DMS79 (cell line): ENCODE data around the gene ZNF280C.
"Not testable (repeated sequence)": the region's sequence is repeated elsewhere in the genome, so short reads cannot be mapped to it uniquely, and the experiment has no call there.

Experiments
- DNase-seq: peaks from one replicate; lab custom pipeline; 2025; lab: John Stamatoyannopoulos, UW

ZNF280C gene

GRCh38 chrX:130261296-130261893 is 7.3 kb downstream of the ZNF280C start:
- DNase-seq, result no peak

GRCh38 chrX:130260316-130260715 is 8.4 kb downstream of the ZNF280C start:
- DNase-seq, result no peak

- no peak for DNase-seq
Measured at GRCh38 chrX:130253916-130254315, 14.8 kb downstream of the ZNF280C start.

- no peak for DNase-seq
Measured at GRCh38 chrX:130251671-130252070, 17.0 kb downstream of the ZNF280C start.

GRCh38 chrX:130247996-130248395 is 20.7 kb downstream of the ZNF280C start:
- DNase-seq, result no peak

GRCh38 chrX:130246084-130246483 is 22.6 kb downstream of the ZNF280C start:
- no peak for DNase-seq

GRCh38 chrX:130245441-130245840 is 23.3 kb downstream of the ZNF280C start:
- DNase-seq, result no peak

- not testable (repeated sequence) for DNase-seq
Measured at GRCh38 chrX:130231184-130231583, 37.5 kb downstream of the ZNF280C start.

- DNase-seq, result no peak
Measured at GRCh38 chrX:130228871-130229270, 39.8 kb downstream of the ZNF280C start.

- DNase-seq, result no peak
Measured at GRCh38 chrX:130224810-130225209, 43.9 kb downstream of the ZNF280C start.

- DNase-seq, result no peak
Measured at GRCh38 chrX:130216320-130216719, 52.4 kb downstream of the ZNF280C start.

- DNase-seq, result no peak
Measured at GRCh38 chrX:130213376-130213775, 55.3 kb downstream of the ZNF280C start.

GRCh38 chrX:130212371-130212770 is 56.3 kb downstream of the ZNF280C start:
- no peak for DNase-seq

- no peak for DNase-seq
Measured at GRCh38 chrX:130211415-130212186, 57.1 kb downstream of the ZNF280C start.

- DNase-seq, result no peak
Measured at GRCh38 chrX:130204647-130205046, 64.1 kb downstream of the ZNF280C start.

- DNase-seq, result no peak
Measured at GRCh38 chrX:130197464-130197863, 71.2 kb downstream of the ZNF280C start.

- DNase-seq, result no peak
Measured at GRCh38 chrX:130196466-130196865, 72.2 kb downstream of the ZNF280C start.

- DNase-seq, result no peak
Measured at GRCh38 chrX:130190801-130191200, 77.9 kb downstream of the ZNF280C start.

GRCh38 chrX:130186651-130187050 is 82.0 kb downstream of the ZNF280C start:
- DNase-seq, result no peak

- DNase-seq, result no peak
Measured at GRCh38 chrX:130184857-130185256, 83.8 kb downstream of the ZNF280C start.

GRCh38 chrX:130184168-130184567 is 84.5 kb downstream of the ZNF280C start:
- DNase-seq, result no peak

- DNase-seq, result no peak
Measured at GRCh38 chrX:130179579-130180215, 89.0 kb downstream of the ZNF280C start.

- DNase-seq, result no peak
Measured at GRCh38 chrX:130179170-130179569, 89.5 kb downstream of the ZNF280C start.
